Left ventricle myocardium inferior (tissue), 1 donor: ENCODE measurements around the gene TRAM2. TPM values are rescaled to one million over a fixed set of nuclear protein-coding genes. Genes with fewer than 3 reads are reported as not detected.

Source experiments
- DNase-seq: peaks from one replicate; pipeline ENCODE4 v3.0.0-alpha.2; 2020
- H3K27ac ChIP-seq: fragments of 200-600 bp; replicated peaks from 2 replicates; pipeline ENCODE4 v1.8.0; 2021
- H3K27me3 ChIP-seq: fragments of 200-600 bp; 2 replicates; pipeline ENCODE4 v1.8.0; 2021; ENCODE audit warnings: low read depth
- H3K36me3 ChIP-seq: fragments of 200-600 bp; 2 replicates; pipeline ENCODE4 v1.8.0; 2021
- H3K4me1 ChIP-seq: fragments of 200-600 bp; 2 replicates; pipeline ENCODE4 v1.8.0; 2021
- H3K4me3 ChIP-seq: fragments of 200-600 bp; 2 replicates; pipeline ENCODE4 v1.8.0; 2021; ENCODE audit warnings: mild to moderate bottlenecking, moderate library complexity
- H3K9me3 ChIP-seq: fragments of 200-600 bp; replicated peaks from 2 replicates; pipeline ENCODE4 v1.8.0; 2021
- intact Hi-C: fragments of 100-400 bp; cut with micrococcal nuclease; formaldehyde crosslinking; loops from one replicate; pipeline ENCODE4 v1.11.0; 2022
- total RNA-seq: library from RNA; stranded (reverse); fragmentation: NEBNext Ultra II Directional; extraction: Animal tissue kit (Norgen Biotek cat#: 25700); gene quantifications from one replicate; pipeline ENCODE4 v1.2.1, GENCODE V29; 2021
- TF ChIP-seq, protein P1 (sequence below): fragments of 200-600 bp; IDR thresholded peaks from 2 replicates; pipeline ENCODE4 v1.8.0; 2021; ENCODE audit warnings: antibody characterized with exemption, mild to moderate bottlenecking, borderline replicate concordance
- donor health status: DM: no; HTN: yes; CAD: no; lungs with severe emphysema.

TRAM2 gene
- total RNA-seq, 1 donor from 2014 or later: 11.0 TPM

- peaks cover 10% of the 10 kb centered on the region for H3K36me3 ChIP-seq
- TF ChIP-seq, protein P1, sequence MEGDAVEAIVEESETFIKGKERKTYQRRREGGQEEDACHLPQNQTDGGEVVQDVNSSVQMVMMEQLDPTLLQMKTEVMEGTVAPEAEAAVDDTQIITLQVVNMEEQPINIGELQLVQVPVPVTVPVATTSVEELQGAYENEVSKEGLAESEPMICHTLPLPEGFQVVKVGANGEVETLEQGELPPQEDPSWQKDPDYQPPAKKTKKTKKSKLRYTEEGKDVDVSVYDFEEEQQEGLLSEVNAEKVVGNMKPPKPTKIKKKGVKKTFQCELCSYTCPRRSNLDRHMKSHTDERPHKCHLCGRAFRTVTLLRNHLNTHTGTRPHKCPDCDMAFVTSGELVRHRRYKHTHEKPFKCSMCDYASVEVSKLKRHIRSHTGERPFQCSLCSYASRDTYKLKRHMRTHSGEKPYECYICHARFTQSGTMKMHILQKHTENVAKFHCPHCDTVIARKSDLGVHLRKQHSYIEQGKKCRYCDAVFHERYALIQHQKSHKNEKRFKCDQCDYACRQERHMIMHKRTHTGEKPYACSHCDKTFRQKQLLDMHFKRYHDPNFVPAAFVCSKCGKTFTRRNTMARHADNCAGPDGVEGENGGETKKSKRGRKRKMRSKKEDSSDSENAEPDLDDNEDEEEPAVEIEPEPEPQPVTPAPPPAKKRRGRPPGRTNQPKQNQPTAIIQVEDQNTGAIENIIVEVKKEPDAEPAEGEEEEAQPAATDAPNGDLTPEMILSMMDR: no peak
- no peaks in the 10 kb centered on the region for H3K27me3 ChIP-seq
- no peak for DNase-seq
- no peak overlapping the region for H3K27ac ChIP-seq
- H3K9me3 ChIP-seq: no peaks in the 10 kb centered on the region
- peaks cover 38% of the 10 kb centered on the region for H3K4me1 ChIP-seq
- no peak overlapping the region for H3K4me3 ChIP-seq
- intact Hi-C loops: no loop called here
These were observed 80.9 kb downstream of the TRAM2 start for GRCh38 chr6:52495922-52496321.

DNA sequence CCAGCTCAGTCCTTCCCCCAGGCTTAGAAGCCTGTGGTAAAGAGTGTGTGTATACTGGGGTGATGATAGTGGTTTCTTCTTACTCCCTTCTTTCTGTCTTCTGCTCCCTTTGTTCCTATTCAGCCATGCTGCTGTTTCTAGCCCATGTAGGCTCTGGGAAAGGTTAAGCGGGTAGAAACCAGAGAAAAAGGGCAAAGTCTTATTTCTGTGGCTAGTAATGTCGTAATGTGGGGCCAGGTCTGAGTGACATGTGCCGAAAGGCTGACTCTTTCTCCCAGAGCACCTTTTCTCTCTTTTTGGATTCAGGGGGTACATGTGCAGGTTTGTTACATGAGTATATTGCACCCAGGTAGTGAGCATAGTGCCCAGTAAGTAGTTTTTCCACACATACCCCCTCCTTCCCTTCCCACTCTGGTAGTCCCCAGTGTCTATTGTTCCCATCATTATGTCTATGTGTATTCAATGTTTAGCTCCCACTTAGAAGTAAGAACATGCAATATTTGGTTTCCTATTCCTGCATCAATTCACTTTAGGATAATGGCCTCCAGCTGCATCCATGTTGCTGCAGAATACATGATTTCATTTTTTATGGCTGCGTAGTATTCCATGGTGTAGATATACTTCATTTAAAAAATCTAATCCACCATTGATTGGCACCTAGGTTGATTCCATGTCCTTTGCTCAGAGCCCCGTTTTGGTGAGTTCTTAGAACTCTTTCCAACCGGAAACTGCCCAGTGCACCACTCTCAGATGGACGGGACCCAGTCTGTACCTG is 82.4 kb downstream of the TRAM2 start:
- no peaks in the 10 kb centered on the region for H3K9me3 ChIP-seq
- H3K27ac ChIP-seq: no peak overlapping the region
- H3K4me1 ChIP-seq: peaks cover 29% of the 10 kb centered on the region
- intact Hi-C loops: no loop called here
- H3K27me3 ChIP-seq: no peaks in the 10 kb centered on the region
- H3K4me3 ChIP-seq: no peak overlapping the region
- TF ChIP-seq, protein P1: no peak
- no peak for DNase-seq
- H3K36me3 ChIP-seq: peaks cover 7% of the 10 kb centered on the region

GRCh38 chr6:52493669-52494068 is 83.2 kb downstream of the TRAM2 start:
- no peak overlapping the region for H3K27ac ChIP-seq
- intact Hi-C loops: no loop called here
- H3K27me3 ChIP-seq: no peaks in the 10 kb centered on the region
- H3K4me3 ChIP-seq: no peak overlapping the region
- H3K36me3 ChIP-seq: peaks cover 7% of the 10 kb centered on the region
- no peaks in the 10 kb centered on the region for H3K9me3 ChIP-seq
- H3K4me1 ChIP-seq: peaks cover 21% of the 10 kb centered on the region
- TF ChIP-seq, protein P1: no peak
- no peak for DNase-seq

DNA sequence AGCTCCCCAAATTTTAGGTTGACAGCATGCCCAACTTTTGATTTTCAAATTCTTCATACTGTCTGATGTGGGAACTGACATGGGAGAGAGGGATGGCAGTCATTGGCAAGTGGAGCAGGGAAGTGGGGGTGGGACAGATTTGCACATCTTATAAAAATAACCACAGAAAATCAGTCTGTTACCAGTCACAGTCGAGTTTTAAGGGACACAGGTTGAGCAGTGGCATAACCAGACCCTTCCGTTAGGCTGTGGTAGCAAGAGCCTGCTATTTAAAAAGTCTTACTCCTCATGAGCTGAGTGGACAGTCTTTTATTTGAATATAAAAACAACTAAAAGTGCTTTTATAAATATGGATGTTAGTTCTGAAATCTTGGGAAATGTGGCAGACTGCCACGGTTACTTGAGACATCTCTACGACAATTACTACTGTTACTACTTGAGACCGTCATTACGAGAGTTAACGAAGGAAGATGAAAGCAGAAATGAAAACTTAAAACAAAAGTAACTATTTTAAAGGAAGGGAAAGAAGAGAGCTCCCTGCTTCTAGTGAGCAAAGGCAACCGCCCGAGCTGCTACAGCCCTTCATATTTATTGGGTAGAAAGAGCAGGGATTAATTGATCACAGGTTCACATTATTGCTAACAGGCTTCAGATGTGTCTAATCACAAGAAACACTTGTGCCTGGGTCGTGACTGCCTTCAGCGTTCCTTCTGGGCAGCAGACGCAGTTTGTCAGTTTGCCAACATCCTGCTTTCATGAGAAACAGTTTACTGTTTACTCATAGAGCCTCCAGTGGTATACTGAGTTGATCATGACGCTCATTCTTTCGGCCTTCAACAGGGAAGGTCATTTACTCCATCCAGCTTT is 85.4 kb downstream of the TRAM2 start:
- Histone ChIP-seq H3K27me3 (no peaks in the 10 kb centered on the region), H3K36me3 (peaks cover 7% of the 10 kb centered on the region), H3K4me3 (no peak overlapping the region), H3K9me3 (no peaks in the 10 kb centered on the region), H3K27ac (no peak overlapping the region), H3K4me1 (peaks cover 4% of the 10 kb centered on the region)
- intact Hi-C loops: no loop called here
- TF ChIP-seq, protein P1: no peak
- DNase-seq: no peak

GRCh38 chr6:52489881-52490280 is 87.0 kb downstream of the TRAM2 start:
- Histone ChIP-seq H3K9me3 (no peaks in the 10 kb centered on the region), H3K36me3 (peaks cover 9% of the 10 kb centered on the region), H3K27ac (no peak overlapping the region), H3K4me1 (peaks cover 4% of the 10 kb centered on the region), H3K4me3 (no peak overlapping the region), H3K27me3 (no peaks in the 10 kb centered on the region)
- intact Hi-C loops: no loop called here
- no peak for DNase-seq
- TF ChIP-seq, protein P1: no peak
